Measurements from ENCODE around the gene SEMA5B.

Gene SEMA5B

GRCh38 chr3:122911901-122912300, 115.7 kb downstream of the SEMA5B start:
- in situ Hi-C loops (cut with HindIII; ENCODE audit: low sequenced_read_pairs) = loop anchor here (25.0 kb wide), 1 partner anchor 100 kb away; no protein-coding TSS in a partner anchor

GRCh38 chr3:122908251-122908650, 119.3 kb downstream of the SEMA5B start:
- in situ Hi-C loops (cut with HindIII; ENCODE audit: low sequenced_read_pairs) = loop anchor here (25.0 kb wide), 1 partner anchor 96 kb away; no protein-coding TSS in a partner anchor

- in situ Hi-C loops (cut with HindIII; ENCODE audit: low sequenced_read_pairs) = loop anchor here (25.0 kb wide), 1 partner anchor 95 kb away; no protein-coding TSS in a partner anchor
These were observed 120.1 kb downstream of the SEMA5B start for GRCh38 chr3:122907471-122907870.

- in situ Hi-C loops (cut with HindIII; ENCODE audit: low sequenced_read_pairs) = loop anchor here (25.0 kb wide), 1 partner anchor 91 kb away; no protein-coding TSS in a partner anchor
These were observed 124.4 kb downstream of the SEMA5B start for GRCh38 chr3:122903171-122903570.

GRCh38 chr3:122902326-122902725, 125.2 kb downstream of the SEMA5B start:
- in situ Hi-C loops (cut with HindIII; ENCODE audit: low sequenced_read_pairs) = loop anchor here (25.0 kb wide), 1 partner anchor 90 kb away; no protein-coding TSS in a partner anchor

GRCh38 chr3:122898298-122898697, 129.3 kb downstream of the SEMA5B start:
- in situ Hi-C loops (cut with HindIII; ENCODE audit: low sequenced_read_pairs) = no loop called here

GRCh38 chr3:122893754-122894668, 133.6 kb downstream of the SEMA5B start:
- in situ Hi-C loops (cut with HindIII; ENCODE audit: low sequenced_read_pairs) = no loop called here

GRCh38 chr3:122893282-122893681, 134.3 kb downstream of the SEMA5B start:
- in situ Hi-C loops (cut with HindIII; ENCODE audit: low sequenced_read_pairs) = no loop called here

- in situ Hi-C loops (cut with HindIII; ENCODE audit: low sequenced_read_pairs) = no loop called here
These were observed 135.2 kb downstream of the SEMA5B start for GRCh38 chr3:122892118-122892960.

- in situ Hi-C loops (cut with HindIII; ENCODE audit: low sequenced_read_pairs) = no loop called here
These were observed 136.8 kb downstream of the SEMA5B start for GRCh38 chr3:122890720-122891220.

GRCh38 chr3:122890077-122890719, 137.4 kb downstream of the SEMA5B start:
- in situ Hi-C loops (cut with HindIII; ENCODE audit: low sequenced_read_pairs) = no loop called here

GRCh38 chr3:122886946-122887345, 140.6 kb downstream of the SEMA5B start:
- in situ Hi-C loops (cut with HindIII; ENCODE audit: low sequenced_read_pairs) = no loop called here

- in situ Hi-C loops (cut with HindIII; ENCODE audit: low sequenced_read_pairs) = no loop called here
These were observed 141.3 kb downstream of the SEMA5B start for GRCh38 chr3:122886251-122886650.

- in situ Hi-C loops (cut with HindIII; ENCODE audit: low sequenced_read_pairs) = no loop called here
These were observed 145.1 kb downstream of the SEMA5B start for GRCh38 chr3:122882361-122882947.

GRCh38 chr3:122880624-122881023, 146.9 kb downstream of the SEMA5B start:
- in situ Hi-C loops (cut with HindIII; ENCODE audit: low sequenced_read_pairs) = no loop called here

- in situ Hi-C loops (cut with HindIII; ENCODE audit: low sequenced_read_pairs) = no loop called here
These were observed 147.4 kb downstream of the SEMA5B start for GRCh38 chr3:122880173-122880572.

- in situ Hi-C loops (cut with HindIII; ENCODE audit: low sequenced_read_pairs) = no loop called here
These were observed 151.9 kb downstream of the SEMA5B start for GRCh38 chr3:122875547-122876127.

- in situ Hi-C loops (cut with HindIII; ENCODE audit: low sequenced_read_pairs) = no loop called here
These were observed 153.6 kb downstream of the SEMA5B start for GRCh38 chr3:122873741-122874515.

- in situ Hi-C loops (cut with HindIII; ENCODE audit: low sequenced_read_pairs) = no loop called here
These were observed 159.2 kb downstream of the SEMA5B start for GRCh38 chr3:122868322-122868721.

All from DLD1 (cell line).